ENCODE results near the gene SULT6B1. TPM values are rescaled to one million over a fixed set of nuclear protein-coding genes. Genes with fewer than 3 reads are reported as not detected.

The SULT6B1 gene
- total RNA-seq, 4 donors from 2014 or later, result not detected

GRCh38 chr2:37173741-37174140 is 14.7 kb downstream of the SULT6B1 start:
- Histone ChIP-seq H3K27ac (no peak overlapping the region), H3K27me3 (no peaks in the 10 kb centered on the region), H3K36me3 (no peaks in the 10 kb centered on the region), H3K4me3 (no peak overlapping the region), H3K4me1 (no peaks in the 10 kb centered on the region), H3K9me3 (no peaks in the 10 kb centered on the region)
- no peak for DNase-seq
- in situ Hi-C loops (cut with MboI; ENCODE audit: low pct_ligation_motif_present in 1 of 4, low pct_unique_long_range_greater_than_20kb in 1 of 4, low sequenced_read_pairs in 3 of 4), result loop anchor here in 2 of 4 donors (25.0 kb wide), 1 partner anchor 714 kb away; no protein-coding TSS in a partner anchor
- 90% methylated on average over 1 of the region's 1 CpG; no CpG with 5 or more reads in 1 of the 2 donors for WGBS, 2 donors (ENCODE audit: low coverage in 1 of 2)
- intact Hi-C loops (cut with DNase I; ENCODE audit: low total_unique reads), result no loop called here
- no peak for TF ChIP-seq EP300 (IDR thresholded peaks at IDR 0.05; ENCODE audit: low read depth)
- TF ChIP-seq POLR2AphosphoS5 (IDR thresholded peaks at IDR 0.05), result no peak
- TF ChIP-seq CTCF (IDR thresholded peaks at IDR 0.05), result no peak
- no peak for TF ChIP-seq POLR2A (IDR thresholded peaks at IDR 0.05)

GRCh38 chr2:37171624-37171950 is 16.9 kb downstream of the SULT6B1 start:
- Histone ChIP-seq H3K4me3 (no peak overlapping the region), H3K36me3 (no peaks in the 10 kb centered on the region), H3K27me3 (no peaks in the 10 kb centered on the region), H3K9me3 (no peaks in the 10 kb centered on the region), H3K27ac (no peak overlapping the region), H3K4me1 (peaks cover 0 to 9% (median 0%) of the 10 kb centered on the region in 4 donors)
- no peak for DNase-seq
- intact Hi-C loops (cut with DNase I; ENCODE audit: low total_unique reads) (no loop called here), in situ Hi-C loops (cut with MboI; ENCODE audit: low pct_ligation_motif_present in 1 of 4, low pct_unique_long_range_greater_than_20kb in 1 of 4, low sequenced_read_pairs in 3 of 4) (loop anchor here in 2 of 4 donors (25.0 kb wide), 1 partner anchor 716 kb away; no protein-coding TSS in a partner anchor)
- TF ChIP-seq POLR2AphosphoS5 (IDR thresholded peaks at IDR 0.05) (no peak), CTCF (IDR thresholded peaks at IDR 0.05) (no peak), EP300 (IDR thresholded peaks at IDR 0.05; ENCODE audit: low read depth) (no peak), POLR2A (IDR thresholded peaks at IDR 0.05) (no peak)

GRCh38 chr2:37168217-37168981 is 20.1 kb downstream of the SULT6B1 start:
- H3K27me3 ChIP-seq, result no peaks in the 10 kb centered on the region
- in situ Hi-C loops (cut with MboI; ENCODE audit: low pct_ligation_motif_present in 1 of 4, low pct_unique_long_range_greater_than_20kb in 1 of 4, low sequenced_read_pairs in 3 of 4), result loop anchor here in 2 of 4 donors (25.0 kb wide), 1 partner anchor 719 kb away; no protein-coding TSS in a partner anchor
- no peak for TF ChIP-seq POLR2AphosphoS5 (IDR thresholded peaks at IDR 0.05)
- no peak for TF ChIP-seq POLR2A (IDR thresholded peaks at IDR 0.05)
- TF ChIP-seq CTCF (IDR thresholded peaks at IDR 0.05), result peak; percentile 55 to 65 (median 58)
- TF ChIP-seq EP300 (IDR thresholded peaks at IDR 0.05; ENCODE audit: low read depth), result no peak
- H3K4me1 ChIP-seq, result peaks cover 0 to 9% (median 0%) of the 10 kb centered on the region in 4 donors
- no peaks in the 10 kb centered on the region for H3K36me3 ChIP-seq
- peak; percentile 17 for DNase-seq
- WGBS, 2 donors (ENCODE audit: low coverage in 1 of 2), result 55 to 65% methylated on average over 6 to 17 of the region's 17 CpGs
- peak overlapping the region in 2 of 4 donors; percentile 53 to 57 for H3K27ac ChIP-seq
- intact Hi-C loops (cut with DNase I; ENCODE audit: low total_unique reads), result no loop called here
- H3K4me3 ChIP-seq, result no peak overlapping the region
- peaks cover 10 to 17% of the 10 kb centered on the region in 2 donors for H3K9me3 ChIP-seq

- TF ChIP-seq POLR2A (IDR thresholded peaks at IDR 0.05) (no peak), CTCF (IDR thresholded peaks at IDR 0.05) (no peak), POLR2AphosphoS5 (IDR thresholded peaks at IDR 0.05) (no peak), EP300 (IDR thresholded peaks at IDR 0.05; ENCODE audit: low read depth) (no peak)
- intact Hi-C loops (cut with DNase I; ENCODE audit: low total_unique reads), result no loop called here
- Histone ChIP-seq H3K9me3 (peaks cover 10 to 18% of the 10 kb centered on the region in 2 donors), H3K4me1 (peaks cover 0 to 9% (median 0%) of the 10 kb centered on the region in 4 donors), H3K36me3 (no peaks in the 10 kb centered on the region), H3K27ac (peak overlapping the region in 2 of 4 donors; percentile 53 to 57), H3K27me3 (no peaks in the 10 kb centered on the region), H3K4me3 (no peak overlapping the region)
- in situ Hi-C loops (cut with MboI; ENCODE audit: low pct_ligation_motif_present in 1 of 4, low pct_unique_long_range_greater_than_20kb in 1 of 4, low sequenced_read_pairs in 3 of 4), result loop anchor here in 2 of 4 donors (25.0 kb wide), 1 partner anchor 720 kb away; no protein-coding TSS in a partner anchor
- WGBS, 2 donors (ENCODE audit: low coverage in 1 of 2), result 84 to 85% methylated on average over 3 of the region's 3 CpGs
- DNase-seq, result no peak
These were observed 20.8 kb downstream of the SULT6B1 start for GRCh38 chr2:37167636-37168180.

Data from transverse colon (tissue), 4 donors.